Neuronal stem cell (in vitro differentiated cells): ENCODE results near the gene TRIM38.
A peak's percentile ranks its signal among the peaks of the same experiment; 100 is the strongest.
"Not testable (repeated sequence)": the region's sequence is repeated elsewhere in the genome, so short reads cannot be mapped to it uniquely, and the experiment has no call there.

ENCODE experiments used
- DNase-seq: peaks from one replicate; pipeline ENCODE4 v3.0.0-alpha.2; 2013; ENCODE audit warnings: low spot score
- H2AFZ ChIP-seq: one replicate; pipeline ENCODE4 v1.6.1; 2013; ENCODE audit warnings: mild to moderate bottlenecking, low read length, inconsistent platforms
- H2AK5ac ChIP-seq: 2 replicates; pipeline ENCODE4 v1.6.1; 2013; ENCODE audit warnings: low read depth, mild to moderate bottlenecking, inconsistent platforms, low read length, moderate library complexity, mixed read lengths
- H2BK120ac ChIP-seq: 2 replicates; pipeline ENCODE4 v1.6.1; 2013; ENCODE audit warnings: low read depth, mild to moderate bottlenecking, inconsistent platforms, low read length, moderate library complexity, mixed read lengths
- H2BK12ac ChIP-seq: one replicate; pipeline ENCODE4 v1.6.1; 2013; ENCODE audit warnings: low read length, inconsistent platforms
- H2BK15ac ChIP-seq: 2 replicates; pipeline ENCODE4 v1.6.1; 2013; ENCODE audit warnings: mild to moderate bottlenecking, low read length, inconsistent platforms, mixed read lengths
- H2BK5ac ChIP-seq: one replicate; pipeline ENCODE4 v1.6.1; 2013; ENCODE audit warnings: inconsistent platforms, mild to moderate bottlenecking, low read length, moderate library complexity
- H3K14ac ChIP-seq: one replicate; pipeline ENCODE4 v1.6.1; 2013; ENCODE audit warnings: low read length, inconsistent platforms
- H3K18ac ChIP-seq: 2 replicates; pipeline ENCODE4 v1.6.1; 2013; ENCODE audit warnings: low read length, inconsistent platforms
- H3K23ac ChIP-seq: 2 replicates; pipeline ENCODE4 v1.6.1; 2013; ENCODE audit warnings: low read depth, mild to moderate bottlenecking, mixed read lengths, low read length, inconsistent platforms; ENCODE audit not compliant: poor library complexity
- H3K27ac ChIP-seq: replicated peaks from 3 replicates; pipeline ENCODE4 v1.5.1; 2013; ENCODE audit warnings: low read length, inconsistent platforms
- H3K27me3 ChIP-seq, 3 experiments: 2 replicates each; pipeline ENCODE4 v1.6.1; 2013; ENCODE audit warnings: low read length in 3 of 3, mild to moderate bottlenecking in 2 of 3, inconsistent platforms in 1 of 3, low read depth in 1 of 3, mixed read lengths in 1 of 3, moderate library complexity in 1 of 3; ENCODE audit not compliant: control insufficient read depth in 3 of 3, insufficient read depth in 3 of 3
- H3K36me3 ChIP-seq, 2 donors: replicated peaks in 1 of 2; 2 replicates each; pipeline ENCODE4 v1.6.1; 2013; ENCODE audit warnings: low read length in 2 of 2; ENCODE audit not compliant: control insufficient read depth in 2 of 2, insufficient read depth in 2 of 2
- H3K4ac ChIP-seq: 2 replicates; pipeline ENCODE4 v1.6.1; 2013; ENCODE audit warnings: inconsistent platforms, mild to moderate bottlenecking, low read length, moderate library complexity
- H3K4me1 ChIP-seq, 2 donors: 1 replicate in 1 of 2; 2 replicates in 1 of 2; pipeline ENCODE4 v1.6.1; 2013; ENCODE audit warnings: low read length in 2 of 2, low read depth in 1 of 2; ENCODE audit not compliant: control insufficient read depth in 2 of 2, insufficient read depth in 1 of 2
- H3K4me2 ChIP-seq: one replicate; pipeline ENCODE4 v1.6.1; 2013; ENCODE audit warnings: mild to moderate bottlenecking, low read length, inconsistent platforms; ENCODE audit not compliant: insufficient read depth, poor library complexity, severe bottlenecking
- H3K4me3 ChIP-seq, 2 donors: 2 replicates each; pipeline ENCODE4 v1.5.1; 2013; ENCODE audit warnings: low read length in 2 of 2, mild to moderate bottlenecking in 2 of 2, inconsistent platforms in 1 of 2, moderate library complexity in 1 of 2
- H3K79me1 ChIP-seq: one replicate; pipeline ENCODE4 v1.6.1; 2013; ENCODE audit warnings: low read depth, mild to moderate bottlenecking, inconsistent platforms, low read length, moderate library complexity
- H3K9ac ChIP-seq: one replicate; pipeline ENCODE4 v1.6.1; 2013; ENCODE audit warnings: mild to moderate bottlenecking, low read depth, low read length, inconsistent platforms; ENCODE audit not compliant: poor library complexity
- H3K9me3 ChIP-seq, 2 donors: replicated peaks in 1 of 2; 2 replicates each; pipeline versions ENCODE3 to v1.6.1; 2013; ENCODE audit warnings: low read length in 2 of 2, mild to moderate bottlenecking in 2 of 2, inconsistent platforms in 1 of 2, low read depth in 1 of 2, mixed read lengths in 1 of 2, moderate library complexity in 1 of 2; ENCODE audit not compliant: control insufficient read depth in 2 of 2, insufficient read depth in 1 of 2
- H4K8ac ChIP-seq: one replicate; pipeline ENCODE4 v1.6.1; 2013; ENCODE audit warnings: low read depth, mild to moderate bottlenecking, inconsistent platforms, low read length, moderate library complexity
- H4K91ac ChIP-seq: one replicate; pipeline ENCODE4 v1.6.1; 2013; ENCODE audit warnings: low read length, low read depth, mild to moderate bottlenecking, inconsistent platforms; ENCODE audit not compliant: poor library complexity
- WGBS, 2 donors: extraction: QIAGEN DNeasy Blood & Tissue Kit; methylation state at CpG; one replicate each; pipeline ENCODE4 v1.1.7; 2013; ENCODE audit warnings: missing lambda C conversion rate in 2 of 2, mixed read lengths in 1 of 2; ENCODE audit not compliant: insufficient read length in 2 of 2, insufficient replicate concordance in 1 of 2; ENCODE audit errors: extremely low coverage in 2 of 2; 5-methylcytosine and 5-hydroxymethylcytosine counted together

The TRIM38 gene

DNA sequence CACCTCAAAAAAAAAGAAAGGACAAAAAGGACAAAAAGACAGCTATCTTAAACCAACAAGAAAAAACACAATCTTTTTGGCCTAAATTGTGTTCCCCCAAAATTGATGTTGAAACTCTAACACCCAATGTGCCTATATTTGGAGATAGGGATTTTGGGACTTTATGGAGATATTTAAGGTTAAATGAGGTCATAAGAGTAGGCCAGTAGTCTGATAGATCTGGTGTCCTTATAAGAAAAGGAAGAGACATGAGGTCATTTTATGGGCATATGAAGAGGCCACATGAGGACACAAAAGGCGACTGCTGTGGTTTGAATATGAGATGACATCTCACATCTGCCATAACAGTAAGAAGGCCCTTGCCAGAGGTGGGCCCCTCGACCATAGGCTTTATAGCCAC lies 49.5 kb downstream of the TRIM38 start:
- H4K91ac ChIP-seq, result no peak overlapping the region
- H2BK5ac ChIP-seq, result no peak overlapping the region
- no peak overlapping the region for H3K14ac ChIP-seq
- no peak overlapping the region for H4K8ac ChIP-seq
- H3K79me1 ChIP-seq, result no peaks in the 10 kb centered on the region
- H3K27ac ChIP-seq, result no peak overlapping the region
- H3K18ac ChIP-seq, result no peak overlapping the region
- H3K4ac ChIP-seq, result no peak overlapping the region
- H3K36me3 ChIP-seq, result no peaks in the 10 kb centered on the region
- H3K23ac ChIP-seq, result no peak overlapping the region
- no peaks in the 10 kb centered on the region for H3K27me3 ChIP-seq
- DNase-seq, result no peak
- no peak overlapping the region for H2AK5ac ChIP-seq
- no peak overlapping the region for H2BK15ac ChIP-seq
- no peak overlapping the region for H2AFZ ChIP-seq
- H3K9me3 ChIP-seq, result no peaks in the 10 kb centered on the region
- H3K4me2 ChIP-seq, result no peak overlapping the region
- no peak overlapping the region for H2BK12ac ChIP-seq
- H3K9ac ChIP-seq, result no peak overlapping the region
- no peaks in the 10 kb centered on the region for H3K4me1 ChIP-seq
- WGBS, 2 donors, result no CpG with 5 or more reads among the region's 2 CpGs
- no peak overlapping the region for H3K4me3 ChIP-seq
- no peak overlapping the region for H2BK120ac ChIP-seq

- not testable (repeated sequence) for H3K18ac ChIP-seq, H2AK5ac ChIP-seq, H2BK5ac ChIP-seq, H3K23ac ChIP-seq, H3K14ac ChIP-seq, H4K8ac ChIP-seq, H3K4me3 ChIP-seq, H3K4me2 ChIP-seq, H2BK120ac ChIP-seq, H3K9ac ChIP-seq, H2BK15ac ChIP-seq, H3K9me3 ChIP-seq, H3K27me3 ChIP-seq, H2BK12ac ChIP-seq, H2AFZ ChIP-seq, H3K36me3 ChIP-seq, H3K4ac ChIP-seq, DNase-seq, H3K79me1 ChIP-seq, H3K27ac ChIP-seq, H4K91ac ChIP-seq, H3K4me1 ChIP-seq
- no CpG with 5 or more reads among the region's 5 CpGs for WGBS, 2 donors
These were observed 51.8 kb downstream of the TRIM38 start for GRCh38 chr6:26014386-26014785.

DNA sequence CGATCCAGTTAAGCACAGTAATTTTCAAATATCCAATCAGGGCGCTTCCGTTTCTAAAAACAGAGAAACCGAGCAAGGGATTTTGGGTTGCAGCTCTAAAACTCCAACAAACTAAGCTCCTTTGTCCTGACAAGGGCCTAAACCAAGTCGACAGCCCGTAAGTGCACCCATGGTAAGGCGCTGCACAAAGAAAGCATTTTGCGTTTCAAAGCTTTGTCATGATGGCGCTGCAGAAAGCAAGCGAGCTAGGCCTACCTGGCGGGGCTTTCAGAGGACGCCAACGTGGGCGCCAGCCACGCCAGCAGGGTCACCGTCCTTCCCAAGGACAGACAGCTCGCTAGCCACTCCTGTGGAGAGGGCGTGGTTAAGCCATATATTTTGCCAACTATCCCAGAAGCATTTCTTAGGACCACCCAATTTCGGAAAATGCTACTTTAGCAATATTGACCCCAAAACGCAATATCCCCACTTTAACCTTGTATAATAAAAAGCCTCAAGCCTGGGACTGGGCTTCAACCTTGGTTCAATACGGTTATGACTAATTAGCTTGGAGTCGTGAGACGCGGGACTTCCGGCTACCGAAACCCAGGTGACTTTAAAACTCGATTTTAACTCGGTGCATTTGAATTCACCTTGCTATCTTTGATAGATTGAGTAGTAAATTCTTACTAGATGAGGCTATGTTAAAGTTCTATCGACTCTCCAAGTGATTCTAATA lies 53.8 kb downstream of the TRIM38 start:
- Histone ChIP-seq H3K27ac (peak overlapping the region; percentile 29), H3K4me3 (no peak overlapping the region)

GRCh38 chr6:26016963-26017631 lies 54.5 kb downstream of the TRIM38 start:
- DNase-seq, result peak; percentile 48
- no peak overlapping the region for H4K8ac ChIP-seq
- H2BK120ac ChIP-seq, result peak overlapping the region; percentile 53
- peak overlapping the region; percentile 85 for H3K9ac ChIP-seq
- no CpG with 5 or more reads among the region's 29 CpGs for WGBS, 2 donors
- no peaks in the 10 kb centered on the region for H3K36me3 ChIP-seq
- H3K14ac ChIP-seq, result no peak overlapping the region
- no peaks in the 10 kb centered on the region for H3K9me3 ChIP-seq
- no peak overlapping the region for H3K4ac ChIP-seq
- peak overlapping the region in 1 of 2 donors; percentile 80 for H3K4me3 ChIP-seq
- H2BK5ac ChIP-seq, result peak overlapping the region; percentile 88
- peak overlapping the region; percentile 81 for H3K4me2 ChIP-seq
- H3K18ac ChIP-seq, result peak overlapping the region; percentile 76
- no peaks in the 10 kb centered on the region for H3K4me1 ChIP-seq
- no peaks in the 10 kb centered on the region for H3K27me3 ChIP-seq
- H3K27ac ChIP-seq, result peak overlapping the region; percentile 65
- no peak overlapping the region for H2AFZ ChIP-seq
- H3K23ac ChIP-seq, result no peak overlapping the region
- no peaks in the 10 kb centered on the region for H3K79me1 ChIP-seq
- H2AK5ac ChIP-seq, result no peak overlapping the region
- H2BK12ac ChIP-seq, result no peak overlapping the region
- H2BK15ac ChIP-seq, result no peak overlapping the region
- H4K91ac ChIP-seq, result no peak overlapping the region

More for the DNA sequence above, 53.8 kb downstream of the TRIM38 start:
- WGBS, 2 donors, result no CpG with 5 or more reads among the region's 29 CpGs
- H3K18ac ChIP-seq, result peak overlapping the region; percentile 72
- H4K8ac ChIP-seq, result no peak overlapping the region
- no peak for DNase-seq
- H2BK12ac ChIP-seq, result no peak overlapping the region
- H2BK15ac ChIP-seq, result no peak overlapping the region
- no peaks in the 10 kb centered on the region for H3K4me1 ChIP-seq
- no peak overlapping the region for H3K23ac ChIP-seq
- no peak overlapping the region for H2BK120ac ChIP-seq
- H3K4me2 ChIP-seq, result peak overlapping the region; percentile 81
- H3K4ac ChIP-seq, result no peak overlapping the region
- H3K14ac ChIP-seq, result no peak overlapping the region
- no peaks in the 10 kb centered on the region for H3K27me3 ChIP-seq
- no peak overlapping the region for H3K9ac ChIP-seq
- no peaks in the 10 kb centered on the region for H3K9me3 ChIP-seq
- no peaks in the 10 kb centered on the region for H3K79me1 ChIP-seq
- no peak overlapping the region for H2AFZ ChIP-seq
- H3K36me3 ChIP-seq, result no peaks in the 10 kb centered on the region
- no peak overlapping the region for H4K91ac ChIP-seq
- no peak overlapping the region for H2BK5ac ChIP-seq
- no peak overlapping the region for H2AK5ac ChIP-seq
